ENCODE data around the gene FBXO31.
A peak's percentile ranks its signal among the peaks of the same experiment; 100 is the strongest.

The FBXO31 gene

DNA sequence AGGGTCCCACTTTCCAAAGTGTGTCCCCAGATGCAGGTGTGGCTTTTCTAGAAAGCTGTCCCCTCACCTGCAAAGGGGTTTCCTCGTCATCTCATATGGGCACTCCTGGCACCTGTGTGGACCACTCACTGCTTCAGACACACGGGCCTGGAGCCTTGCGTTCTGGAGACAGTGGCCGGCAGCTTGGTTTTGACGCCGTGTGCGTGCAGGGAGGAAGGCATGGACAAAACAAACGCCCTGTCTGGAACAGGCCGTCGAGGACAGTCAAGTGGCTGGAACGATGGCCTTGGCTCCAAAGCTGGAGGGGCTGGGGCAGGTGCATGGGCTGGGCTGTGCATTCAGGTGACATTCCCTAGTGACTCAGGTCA is 53.3 kb downstream of the FBXO31 start:
- Histone ChIP-seq H2AFZ (ENCODE audit: low read length) (no peak overlapping the region), H3K14ac (ENCODE audit: low read length) (no peak overlapping the region), H3K4ac (ENCODE audit: low read length) (no peak overlapping the region), H3K4me2 (ENCODE audit: insufficient read depth, low read length, poor library complexity, severe bottlenecking) (no peak overlapping the region), H3K79me1 (ENCODE audit: low read depth, low read length) (peaks cover 2% of the 10 kb centered on the region), H2BK120ac (ENCODE audit: low read depth, low read length) (no peak overlapping the region), H3K36me3 (replicated peaks in 1 of 2; ENCODE audit: control insufficient read depth in 2 of 2, insufficient read depth in 2 of 2, low read length in 2 of 2) (peaks cover 22 to 59% of the 10 kb centered on the region in 2 donors), H3K9ac (ENCODE audit: low read depth, low read length, poor library complexity) (no peak overlapping the region), H4K91ac (ENCODE audit: low read depth, low read length, poor library complexity) (no peak overlapping the region), H3K23ac (ENCODE audit: low read depth, low read length, poor library complexity) (no peak overlapping the region), H3K4me3 (ENCODE audit: low read length in 2 of 2) (no peak overlapping the region), H2BK12ac (ENCODE audit: low read length) (no peak overlapping the region), H2AK5ac (ENCODE audit: low read depth, low read length) (no peak overlapping the region), H4K8ac (ENCODE audit: low read depth, low read length) (no peak overlapping the region), H2BK15ac (ENCODE audit: low read length) (no peak overlapping the region), H3K27ac (replicated peaks; ENCODE audit: low read length) (no peak overlapping the region), H3K4me1 (ENCODE audit: control insufficient read depth in 2 of 2, insufficient read depth in 1 of 2, low read depth in 1 of 2, low read length in 2 of 2) (no peaks in the 10 kb centered on the region), H3K9me3 (replicated peaks in 1 of 2; ENCODE audit: control insufficient read depth in 2 of 2, insufficient read depth in 1 of 2, low read depth in 1 of 2, low read length in 2 of 2) (no peaks in the 10 kb centered on the region), H3K18ac (ENCODE audit: low read length) (no peak overlapping the region), H3K27me3 (ENCODE audit: control insufficient read depth in 3 of 3, insufficient read depth in 3 of 3, low read depth in 1 of 3, low read length in 3 of 3) (no peaks in the 10 kb centered on the region), H2BK5ac (ENCODE audit: low read length) (no peak overlapping the region)
- no CpG with 5 or more reads among the region's 11 CpGs for WGBS, 2 donors (ENCODE audit: extremely low coverage in 2 of 2, insufficient read length in 2 of 2, insufficient replicate concordance in 1 of 2)
- DNase-seq (ENCODE audit: low spot score) = no peak

DNA sequence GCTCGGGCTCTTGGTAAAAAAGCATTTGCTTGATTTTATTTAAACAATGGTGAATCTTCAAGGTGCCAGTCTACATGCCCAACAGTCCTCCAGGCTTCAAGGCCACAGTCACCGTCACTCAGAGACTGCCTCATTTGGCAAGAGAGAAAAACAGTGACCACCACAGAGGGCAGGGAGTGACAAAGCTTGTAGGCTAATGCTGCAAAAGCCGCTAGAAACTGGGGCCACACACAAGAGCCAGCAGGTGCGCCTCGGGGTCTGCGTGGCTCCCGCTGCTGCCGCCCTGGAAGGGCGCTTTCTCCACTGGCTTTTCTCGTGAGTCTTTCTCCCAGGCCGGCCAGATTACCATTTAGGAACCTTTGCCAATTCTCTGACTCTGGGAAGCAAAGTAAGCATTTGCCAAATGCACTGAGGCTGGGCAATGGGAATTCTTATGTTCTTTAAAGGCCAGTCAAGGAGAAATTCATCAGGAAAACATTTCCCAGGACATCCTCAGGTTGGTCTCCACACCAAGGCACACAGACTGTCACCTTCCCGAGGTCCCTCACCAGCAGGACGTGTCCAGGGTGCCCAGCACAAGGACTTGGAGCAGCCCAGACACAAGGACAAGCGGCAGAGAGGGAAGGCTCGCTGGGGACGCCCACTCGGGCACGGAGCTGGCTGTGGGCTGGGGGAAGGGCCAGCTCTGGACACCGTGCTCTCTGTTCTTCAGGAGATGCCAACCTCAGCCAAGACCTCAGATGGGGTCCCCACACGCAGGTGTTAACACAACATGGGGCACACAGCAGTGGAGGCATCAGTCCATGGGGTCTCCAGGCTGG is 53.9 kb downstream of the FBXO31 start:
- H3K18ac ChIP-seq (ENCODE audit: low read length) = no peak overlapping the region
- no peak overlapping the region for H3K27ac ChIP-seq (replicated peaks; ENCODE audit: low read length)
- H3K4me1 ChIP-seq (ENCODE audit: control insufficient read depth in 2 of 2, insufficient read depth in 1 of 2, low read depth in 1 of 2, low read length in 2 of 2) = peaks cover 0 to 3% of the 10 kb centered on the region in 2 donors
- no peak overlapping the region for H4K91ac ChIP-seq (ENCODE audit: low read depth, low read length, poor library complexity)
- H3K4ac ChIP-seq (ENCODE audit: low read length) = no peak overlapping the region
- peaks cover 2% of the 10 kb centered on the region for H3K79me1 ChIP-seq (ENCODE audit: low read depth, low read length)
- H3K14ac ChIP-seq (ENCODE audit: low read length) = no peak overlapping the region
- H2BK120ac ChIP-seq (ENCODE audit: low read depth, low read length) = no peak overlapping the region
- H3K23ac ChIP-seq (ENCODE audit: low read depth, low read length, poor library complexity) = peak overlapping the region; percentile 27
- no peak overlapping the region for H2AK5ac ChIP-seq (ENCODE audit: low read depth, low read length)
- DNase-seq (ENCODE audit: low spot score) = no peak
- H2AFZ ChIP-seq (ENCODE audit: low read length) = no peak overlapping the region
- H3K4me2 ChIP-seq (ENCODE audit: insufficient read depth, low read length, poor library complexity, severe bottlenecking) = no peak overlapping the region
- no peak overlapping the region for H4K8ac ChIP-seq (ENCODE audit: low read depth, low read length)
- H3K4me3 ChIP-seq (ENCODE audit: low read length in 2 of 2) = no peak overlapping the region
- no peak overlapping the region for H2BK15ac ChIP-seq (ENCODE audit: low read length)
- H2BK5ac ChIP-seq (ENCODE audit: low read length) = no peak overlapping the region
- no peaks in the 10 kb centered on the region for H3K27me3 ChIP-seq (ENCODE audit: control insufficient read depth in 3 of 3, insufficient read depth in 3 of 3, low read depth in 1 of 3, low read length in 3 of 3)
- no CpG with 5 or more reads among the region's 20 CpGs for WGBS, 2 donors (ENCODE audit: extremely low coverage in 2 of 2, insufficient read length in 2 of 2, insufficient replicate concordance in 1 of 2)
- no peak overlapping the region for H3K9ac ChIP-seq (ENCODE audit: low read depth, low read length, poor library complexity)
- H3K36me3 ChIP-seq (replicated peaks in 1 of 2; ENCODE audit: control insufficient read depth in 2 of 2, insufficient read depth in 2 of 2, low read length in 2 of 2) = peaks cover 20 to 53% of the 10 kb centered on the region in 2 donors
- H2BK12ac ChIP-seq (ENCODE audit: low read length) = no peak overlapping the region
- H3K9me3 ChIP-seq (replicated peaks in 1 of 2; ENCODE audit: control insufficient read depth in 2 of 2, insufficient read depth in 1 of 2, low read depth in 1 of 2, low read length in 2 of 2) = no peaks in the 10 kb centered on the region

DNA sequence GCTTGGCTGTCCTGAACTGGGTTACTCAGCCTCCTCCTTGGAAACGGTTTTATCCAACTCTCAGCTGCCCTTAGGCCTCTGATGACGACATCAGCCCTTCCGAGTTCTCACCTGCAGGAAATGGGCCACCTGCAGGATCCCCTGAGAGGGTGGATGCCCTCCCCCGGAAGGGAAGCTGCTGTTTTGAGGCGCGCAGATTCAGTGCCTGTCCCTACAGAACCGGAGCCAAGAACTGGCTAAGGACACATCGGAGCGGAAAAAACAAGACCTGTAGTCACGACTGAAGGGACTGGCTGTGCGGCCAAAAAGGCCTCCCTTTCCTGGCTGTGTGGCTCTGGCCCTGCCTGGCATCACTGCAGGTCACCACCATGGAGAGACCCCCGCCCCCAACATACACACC is 54.7 kb downstream of the FBXO31 start:
- Histone ChIP-seq H3K36me3 (replicated peaks in 1 of 2; ENCODE audit: control insufficient read depth in 2 of 2, insufficient read depth in 2 of 2, low read length in 2 of 2) (peaks cover 16 to 47% of the 10 kb centered on the region in 2 donors), H2BK5ac (ENCODE audit: low read length) (no peak overlapping the region), H3K4me1 (ENCODE audit: control insufficient read depth in 2 of 2, insufficient read depth in 1 of 2, low read depth in 1 of 2, low read length in 2 of 2) (peaks cover 0 to 3% of the 10 kb centered on the region in 2 donors), H3K4me3 (ENCODE audit: low read length in 2 of 2) (no peak overlapping the region), H2BK15ac (ENCODE audit: low read length) (no peak overlapping the region), H2BK120ac (ENCODE audit: low read depth, low read length) (no peak overlapping the region), H3K4me2 (ENCODE audit: insufficient read depth, low read length, poor library complexity, severe bottlenecking) (no peak overlapping the region), H3K9me3 (replicated peaks in 1 of 2; ENCODE audit: control insufficient read depth in 2 of 2, insufficient read depth in 1 of 2, low read depth in 1 of 2, low read length in 2 of 2) (no peaks in the 10 kb centered on the region), H3K14ac (ENCODE audit: low read length) (no peak overlapping the region), H3K18ac (ENCODE audit: low read length) (no peak overlapping the region), H3K79me1 (ENCODE audit: low read depth, low read length) (peaks cover 4% of the 10 kb centered on the region), H2AK5ac (ENCODE audit: low read depth, low read length) (no peak overlapping the region), H3K23ac (ENCODE audit: low read depth, low read length, poor library complexity) (no peak overlapping the region), H3K27me3 (ENCODE audit: control insufficient read depth in 3 of 3, insufficient read depth in 3 of 3, low read depth in 1 of 3, low read length in 3 of 3) (no peaks in the 10 kb centered on the region), H2BK12ac (ENCODE audit: low read length) (no peak overlapping the region), H3K9ac (ENCODE audit: low read depth, low read length, poor library complexity) (no peak overlapping the region), H3K27ac (replicated peaks; ENCODE audit: low read length) (no peak overlapping the region), H4K8ac (ENCODE audit: low read depth, low read length) (no peak overlapping the region), H2AFZ (ENCODE audit: low read length) (no peak overlapping the region), H3K4ac (ENCODE audit: low read length) (no peak overlapping the region), H4K91ac (ENCODE audit: low read depth, low read length, poor library complexity) (no peak overlapping the region)
- no CpG with 5 or more reads among the region's 12 CpGs for WGBS, 2 donors (ENCODE audit: extremely low coverage in 2 of 2, insufficient read length in 2 of 2, insufficient replicate concordance in 1 of 2)
- DNase-seq (ENCODE audit: low spot score) = no peak

DNA sequence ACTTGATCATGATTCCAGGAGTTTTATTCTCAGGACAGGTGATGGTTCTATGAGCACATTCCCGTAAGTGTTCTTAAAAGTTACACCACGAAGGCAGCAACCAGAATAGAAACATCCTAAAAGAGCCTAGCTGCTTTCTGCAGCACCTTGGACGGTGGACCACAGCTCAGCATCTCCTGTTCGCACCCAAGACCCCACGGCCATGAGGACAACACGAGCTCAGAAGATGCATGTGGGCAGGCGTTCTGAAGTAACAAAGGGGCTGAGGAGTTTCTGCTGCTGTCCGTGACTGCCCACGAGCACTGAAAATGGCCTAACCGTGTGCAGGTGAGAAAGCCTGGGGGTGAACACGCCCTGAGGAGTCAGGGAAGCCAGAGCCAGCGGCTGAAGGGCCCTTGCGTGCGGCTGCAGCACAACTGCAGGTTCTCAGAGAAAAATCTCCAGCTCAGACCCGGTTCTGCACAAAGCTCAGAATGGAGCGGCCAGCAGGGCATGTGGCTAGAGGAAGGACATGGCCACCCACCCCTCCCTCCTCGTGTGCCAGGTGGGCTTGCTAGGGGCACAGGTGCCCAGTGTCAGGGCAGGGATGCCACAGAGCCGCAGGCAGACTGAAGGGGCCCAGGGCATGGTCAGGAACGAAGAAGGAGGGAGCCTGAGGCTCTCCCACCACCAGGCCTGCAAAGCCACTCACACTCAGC is 55.6 kb downstream of the FBXO31 start:
- Histone ChIP-seq H2AFZ (ENCODE audit: low read length) (no peak overlapping the region), H3K14ac (ENCODE audit: low read length) (no peak overlapping the region), H2AK5ac (ENCODE audit: low read depth, low read length) (no peak overlapping the region), H3K36me3 (replicated peaks in 1 of 2; ENCODE audit: control insufficient read depth in 2 of 2, insufficient read depth in 2 of 2, low read length in 2 of 2) (peaks cover 12 to 44% of the 10 kb centered on the region in 2 donors), H4K8ac (ENCODE audit: low read depth, low read length) (no peak overlapping the region), H3K79me1 (ENCODE audit: low read depth, low read length) (peaks cover 4% of the 10 kb centered on the region), H3K9me3 (replicated peaks in 1 of 2; ENCODE audit: control insufficient read depth in 2 of 2, insufficient read depth in 1 of 2, low read depth in 1 of 2, low read length in 2 of 2) (no peaks in the 10 kb centered on the region), H3K27me3 (ENCODE audit: control insufficient read depth in 3 of 3, insufficient read depth in 3 of 3, low read depth in 1 of 3, low read length in 3 of 3) (no peaks in the 10 kb centered on the region), H3K4me1 (ENCODE audit: control insufficient read depth in 2 of 2, insufficient read depth in 1 of 2, low read depth in 1 of 2, low read length in 2 of 2) (peaks cover 0 to 3% of the 10 kb centered on the region in 2 donors), H4K91ac (ENCODE audit: low read depth, low read length, poor library complexity) (no peak overlapping the region), H3K27ac (replicated peaks; ENCODE audit: low read length) (no peak overlapping the region), H3K4ac (ENCODE audit: low read length) (no peak overlapping the region), H3K23ac (ENCODE audit: low read depth, low read length, poor library complexity) (no peak overlapping the region), H2BK5ac (ENCODE audit: low read length) (no peak overlapping the region), H2BK120ac (ENCODE audit: low read depth, low read length) (no peak overlapping the region), H3K4me3 (ENCODE audit: low read length in 2 of 2) (no peak overlapping the region), H3K9ac (ENCODE audit: low read depth, low read length, poor library complexity) (no peak overlapping the region), H2BK15ac (ENCODE audit: low read length) (no peak overlapping the region), H3K4me2 (ENCODE audit: insufficient read depth, low read length, poor library complexity, severe bottlenecking) (no peak overlapping the region), H3K18ac (ENCODE audit: low read length) (no peak overlapping the region), H2BK12ac (ENCODE audit: low read length) (no peak overlapping the region)
- no peak for DNase-seq (ENCODE audit: low spot score)
- WGBS, 2 donors (ENCODE audit: extremely low coverage in 2 of 2, insufficient read length in 2 of 2, insufficient replicate concordance in 1 of 2) = no CpG with 5 or more reads among the region's 19 CpGs
